ENCODE results near the gene HIC1. TPM values are rescaled to one million over a fixed set of nuclear protein-coding genes. Genes with fewer than 3 reads are reported as not detected.
"Not testable (repeated sequence)": the region's sequence is repeated elsewhere in the genome, so short reads cannot be mapped to it uniquely, and the experiment has no call there.

The HIC1 gene
- total and polyA plus RNA-seq, 2 donors (not counting 1 experiment from before 2014, with no cell fraction given), result 11.3 to 29.1 TPM

DNA sequence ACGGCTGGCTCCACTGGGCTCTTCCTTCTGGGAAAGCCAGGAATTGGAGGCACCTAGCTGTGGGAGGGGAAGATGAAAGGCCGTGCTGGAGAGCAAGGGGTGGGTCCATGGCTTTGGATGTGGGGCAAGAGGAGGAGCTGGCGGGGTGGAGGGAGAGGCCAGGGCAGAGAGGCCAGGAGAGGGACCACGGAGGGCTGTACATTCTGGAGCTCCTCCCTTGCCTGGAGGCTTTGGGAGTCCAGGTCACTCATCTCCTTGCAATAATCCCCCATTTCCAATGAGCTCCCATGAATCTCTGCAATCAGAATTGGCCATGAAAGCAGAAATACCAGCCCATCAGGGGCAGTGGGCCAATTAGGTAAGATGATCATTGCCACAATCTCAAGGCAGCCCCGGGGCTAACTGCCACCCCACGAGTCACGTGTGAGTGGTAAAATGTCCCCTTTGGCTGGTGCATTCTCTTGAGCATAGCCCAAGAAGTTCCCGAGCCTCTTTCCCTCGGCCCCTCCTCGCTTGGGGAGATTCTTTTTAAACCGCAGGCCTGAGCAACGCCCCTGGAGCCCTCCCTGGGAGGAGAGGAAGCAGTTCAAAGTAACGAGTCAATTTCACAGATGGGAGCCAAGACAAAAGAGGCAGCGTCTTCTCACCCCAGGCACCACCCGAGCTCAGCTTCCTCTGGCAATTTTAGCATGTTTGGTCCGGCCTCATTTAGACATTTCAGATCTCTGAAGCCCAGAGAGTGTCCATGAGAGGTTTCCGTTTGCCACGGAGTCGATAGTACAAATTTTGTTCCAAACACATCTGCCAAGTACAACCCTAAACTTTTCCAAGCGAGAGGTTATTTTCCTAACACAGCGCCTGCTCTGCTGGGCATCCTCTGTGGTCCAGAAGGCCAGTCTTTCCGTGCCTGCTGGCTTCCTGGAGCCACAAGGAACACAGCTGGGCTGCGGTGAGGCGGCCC is 43.2 kb upstream of the HIC1 start:
- Histone ChIP-seq H3K9ac (ENCODE audit: insufficient read depth, low read length) (no peak overlapping the region), H3K4me3 (replicated peaks in 1 of 4; ENCODE audit: control extremely low read depth in 1 of 4, insufficient read depth in 1 of 4, low read depth in 3 of 4, low read length in 4 of 4) (peak overlapping the region in 1 of 4 experiments; percentile 20), H3K79me2 (ENCODE audit: control insufficient read depth, insufficient read depth, low read length) (no peaks in the 10 kb centered on the region), H2AFZ (ENCODE audit: low read length) (peak overlapping the region; percentile 80), H4K20me1 (ENCODE audit: control insufficient read depth, extremely low read depth, insufficient read depth, low read length) (no peaks in the 10 kb centered on the region), H3K27ac (ENCODE audit: insufficient read depth, low read length) (no peak overlapping the region), H3K9me3 (ENCODE audit: control insufficient read depth, insufficient read depth, low read depth, low read length) (no peaks in the 10 kb centered on the region), H3K36me3 (ENCODE audit: control insufficient read depth, insufficient read depth, low read length) (no peaks in the 10 kb centered on the region), H3K4me1 (ENCODE audit: control insufficient read depth, extremely low read depth, insufficient read depth, low read length) (peaks cover 5% of the 10 kb centered on the region), H3K4me2 (ENCODE audit: extremely low read depth, insufficient read depth, low read length) (peak overlapping the region; percentile 64), H3K27me3 (ENCODE audit: control insufficient read depth, insufficient read depth, low read length) (peaks cover 2% of the 10 kb centered on the region)
- no peak for TF ChIP-seq EZH2 (IDR thresholded peaks at IDR 0.05; ENCODE audit: low read length, missing control alignments)
- TF ChIP-seq, protein P1, sequence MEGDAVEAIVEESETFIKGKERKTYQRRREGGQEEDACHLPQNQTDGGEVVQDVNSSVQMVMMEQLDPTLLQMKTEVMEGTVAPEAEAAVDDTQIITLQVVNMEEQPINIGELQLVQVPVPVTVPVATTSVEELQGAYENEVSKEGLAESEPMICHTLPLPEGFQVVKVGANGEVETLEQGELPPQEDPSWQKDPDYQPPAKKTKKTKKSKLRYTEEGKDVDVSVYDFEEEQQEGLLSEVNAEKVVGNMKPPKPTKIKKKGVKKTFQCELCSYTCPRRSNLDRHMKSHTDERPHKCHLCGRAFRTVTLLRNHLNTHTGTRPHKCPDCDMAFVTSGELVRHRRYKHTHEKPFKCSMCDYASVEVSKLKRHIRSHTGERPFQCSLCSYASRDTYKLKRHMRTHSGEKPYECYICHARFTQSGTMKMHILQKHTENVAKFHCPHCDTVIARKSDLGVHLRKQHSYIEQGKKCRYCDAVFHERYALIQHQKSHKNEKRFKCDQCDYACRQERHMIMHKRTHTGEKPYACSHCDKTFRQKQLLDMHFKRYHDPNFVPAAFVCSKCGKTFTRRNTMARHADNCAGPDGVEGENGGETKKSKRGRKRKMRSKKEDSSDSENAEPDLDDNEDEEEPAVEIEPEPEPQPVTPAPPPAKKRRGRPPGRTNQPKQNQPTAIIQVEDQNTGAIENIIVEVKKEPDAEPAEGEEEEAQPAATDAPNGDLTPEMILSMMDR (conservative IDR thresholded peaks at IDR 0.05 in 1 of 2, IDR thresholded peaks at IDR 0.05 in 1 of 2; ENCODE audit: low read depth in 1 of 2, low read length in 2 of 2), result no peak
- DNase-seq (ENCODE audit: low read depth in 2 of 2), result peak; percentile 63 to 76

DNA sequence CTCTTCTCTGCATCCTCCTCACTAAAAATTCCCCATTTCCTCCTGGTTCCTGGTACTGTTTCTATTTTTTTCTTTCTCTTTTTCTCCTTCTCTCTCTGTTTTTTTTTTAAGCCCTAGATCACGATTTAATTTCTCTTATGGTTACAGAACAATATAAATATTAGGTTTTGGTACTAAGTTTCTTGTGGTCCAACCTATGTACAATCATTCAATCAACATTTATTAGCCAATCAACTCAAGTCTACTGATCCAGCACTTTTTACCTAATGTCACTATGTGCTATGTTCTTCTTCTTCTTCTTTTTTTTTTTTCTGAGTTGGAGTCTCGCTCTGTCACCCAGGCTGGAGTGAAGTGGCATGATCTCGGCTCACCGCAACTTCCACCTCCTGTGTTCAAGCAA is 42.4 kb upstream of the HIC1 start:
- H3K27me3 ChIP-seq (ENCODE audit: control insufficient read depth, insufficient read depth, low read length), result peaks cover 5% of the 10 kb centered on the region
- H4K20me1 ChIP-seq (ENCODE audit: control insufficient read depth, extremely low read depth, insufficient read depth, low read length), result no peaks in the 10 kb centered on the region
- no peaks in the 10 kb centered on the region for H3K36me3 ChIP-seq (ENCODE audit: control insufficient read depth, insufficient read depth, low read length)
- peaks cover 5% of the 10 kb centered on the region for H3K4me1 ChIP-seq (ENCODE audit: control insufficient read depth, extremely low read depth, insufficient read depth, low read length)
- H3K79me2 ChIP-seq (ENCODE audit: control insufficient read depth, insufficient read depth, low read length), result no peaks in the 10 kb centered on the region
- no peak overlapping the region for H2AFZ ChIP-seq (ENCODE audit: low read length)
- H3K27ac ChIP-seq (ENCODE audit: insufficient read depth, low read length), result no peak overlapping the region
- no peak overlapping the region for H3K9ac ChIP-seq (ENCODE audit: insufficient read depth, low read length)
- H3K4me3 ChIP-seq (replicated peaks in 1 of 4; ENCODE audit: control extremely low read depth in 1 of 4, insufficient read depth in 1 of 4, low read depth in 3 of 4, low read length in 4 of 4), result no peak overlapping the region
- DNase-seq (ENCODE audit: low read depth in 2 of 2), result no peak
- no peak overlapping the region for H3K4me2 ChIP-seq (ENCODE audit: extremely low read depth, insufficient read depth, low read length)
- no peaks in the 10 kb centered on the region for H3K9me3 ChIP-seq (ENCODE audit: control insufficient read depth, insufficient read depth, low read depth, low read length)
- no peak for TF ChIP-seq EZH2 (IDR thresholded peaks at IDR 0.05; ENCODE audit: low read length, missing control alignments)
- TF ChIP-seq, protein P1 (conservative IDR thresholded peaks at IDR 0.05 in 1 of 2, IDR thresholded peaks at IDR 0.05 in 1 of 2; ENCODE audit: low read depth in 1 of 2, low read length in 2 of 2), result no peak

DNA sequence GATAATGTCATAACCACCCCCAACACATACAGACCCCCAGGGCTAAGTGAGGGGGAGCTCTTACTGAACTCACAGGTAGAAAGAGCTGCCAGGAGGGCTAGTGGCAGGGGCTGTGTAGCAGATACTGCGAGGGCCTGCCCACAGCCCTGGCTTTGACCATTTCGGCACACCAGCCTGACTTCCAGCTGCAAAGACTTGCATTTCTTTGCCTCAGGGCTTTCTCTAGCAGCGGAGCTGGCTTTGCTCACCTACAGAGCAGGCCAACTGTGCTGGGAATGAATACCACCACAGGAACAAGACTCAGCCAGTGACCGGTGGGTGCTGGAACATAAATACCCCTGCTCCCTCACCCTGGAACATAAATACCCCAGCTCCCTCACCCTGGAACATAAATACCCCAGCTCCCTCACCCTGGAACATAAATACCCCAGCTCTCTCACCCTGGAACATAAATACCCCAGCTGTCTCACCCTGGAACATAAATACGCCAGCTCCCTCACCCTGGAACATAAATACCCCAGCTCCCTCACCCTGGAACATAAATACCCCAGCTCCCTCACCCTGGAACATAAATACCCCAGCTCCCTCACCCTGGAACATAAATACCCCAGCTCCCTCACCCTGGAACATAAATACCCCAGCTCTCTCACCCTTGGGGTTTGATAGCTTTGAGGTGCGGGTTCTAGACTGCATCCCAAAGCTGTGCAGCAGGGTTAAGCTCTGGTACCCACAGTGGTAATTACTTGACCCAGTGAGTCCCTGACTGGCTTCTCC is 41.5 kb upstream of the HIC1 start:
- H3K4me1 ChIP-seq (ENCODE audit: control insufficient read depth, extremely low read depth, insufficient read depth, low read length); DNase-seq (ENCODE audit: low read depth in 2 of 2); H3K4me2 ChIP-seq (ENCODE audit: extremely low read depth, insufficient read depth, low read length); H3K9me3 ChIP-seq (ENCODE audit: control insufficient read depth, insufficient read depth, low read depth, low read length); H4K20me1 ChIP-seq (ENCODE audit: control insufficient read depth, extremely low read depth, insufficient read depth, low read length); H3K36me3 ChIP-seq (ENCODE audit: control insufficient read depth, insufficient read depth, low read length); H3K27ac ChIP-seq (ENCODE audit: insufficient read depth, low read length); H3K79me2 ChIP-seq (ENCODE audit: control insufficient read depth, insufficient read depth, low read length); H2AFZ ChIP-seq (ENCODE audit: low read length); H3K9ac ChIP-seq (ENCODE audit: insufficient read depth, low read length); H3K4me3 ChIP-seq (replicated peaks in 1 of 4; ENCODE audit: control extremely low read depth in 1 of 4, insufficient read depth in 1 of 4, low read depth in 3 of 4, low read length in 4 of 4): not testable (repeated sequence)
- peaks cover 11% of the 10 kb centered on the region for H3K27me3 ChIP-seq (ENCODE audit: control insufficient read depth, insufficient read depth, low read length)
